Measurements from ENCODE around the gene CDKN2AIP. TPM values are rescaled to one million over a fixed set of nuclear protein-coding genes. Genes with fewer than 3 reads are reported as not detected.

The CDKN2AIP gene
- total and polyA plus RNA-seq, 2 donors from 2014 or later: 11.7 to 15.3 TPM

DNA sequence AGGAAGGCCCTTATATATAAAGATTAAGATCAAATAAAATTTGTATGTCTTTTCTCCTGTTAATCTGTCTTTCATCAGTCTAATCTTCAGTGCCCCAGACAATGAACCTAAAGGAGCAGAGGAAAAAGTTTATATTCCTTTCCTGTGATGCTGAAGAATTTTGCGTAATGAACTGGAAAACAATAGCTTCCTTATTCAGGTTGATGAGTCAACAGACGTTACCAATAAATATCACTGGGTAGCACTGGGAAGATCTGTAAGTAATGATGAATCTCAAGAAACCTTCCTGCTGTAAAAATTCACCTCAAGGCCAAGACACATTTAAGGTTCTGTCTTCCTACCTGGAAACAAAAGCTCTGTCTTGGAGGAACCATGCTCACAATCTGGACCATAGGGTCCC, 25.5 kb downstream of the CDKN2AIP start:
- DNase-seq (no peak), FAIRE-seq (no peak)
- no peak overlapping the region for H3K27ac ChIP-seq (ENCODE audit: low read depth in 2 of 2, low read length in 2 of 2)
- no peaks in the 10 kb centered on the region for H3K36me3 ChIP-seq (ENCODE audit: control insufficient read depth in 2 of 3, insufficient read depth in 3 of 3, low read length in 3 of 3)
- no peaks in the 10 kb centered on the region for H3K9me3 ChIP-seq (ENCODE audit: control insufficient read depth in 2 of 3, insufficient read depth in 1 of 3, low read length in 3 of 3)
- intact Hi-C loops (cut with DNase I): loop anchor here (10.0 kb wide), 1 partner anchor 135 kb away; no protein-coding TSS in a partner anchor
- H3K27me3 ChIP-seq (ENCODE audit: control insufficient read depth, insufficient read depth, low read length): no peaks in the 10 kb centered on the region
- H3K4me3 ChIP-seq (ENCODE audit: low read length in 3 of 3): no peak overlapping the region
- H3K9ac ChIP-seq (ENCODE audit: low read length in 3 of 3): no peak overlapping the region
- H3K4me1 ChIP-seq (ENCODE audit: control insufficient read depth in 2 of 3, insufficient read depth in 2 of 3, low read depth in 1 of 3, low read length in 3 of 3): peaks cover 0 to 6% (median 0%) of the 10 kb centered on the region in 3 donors
- TF ChIP-seq, protein P1, sequence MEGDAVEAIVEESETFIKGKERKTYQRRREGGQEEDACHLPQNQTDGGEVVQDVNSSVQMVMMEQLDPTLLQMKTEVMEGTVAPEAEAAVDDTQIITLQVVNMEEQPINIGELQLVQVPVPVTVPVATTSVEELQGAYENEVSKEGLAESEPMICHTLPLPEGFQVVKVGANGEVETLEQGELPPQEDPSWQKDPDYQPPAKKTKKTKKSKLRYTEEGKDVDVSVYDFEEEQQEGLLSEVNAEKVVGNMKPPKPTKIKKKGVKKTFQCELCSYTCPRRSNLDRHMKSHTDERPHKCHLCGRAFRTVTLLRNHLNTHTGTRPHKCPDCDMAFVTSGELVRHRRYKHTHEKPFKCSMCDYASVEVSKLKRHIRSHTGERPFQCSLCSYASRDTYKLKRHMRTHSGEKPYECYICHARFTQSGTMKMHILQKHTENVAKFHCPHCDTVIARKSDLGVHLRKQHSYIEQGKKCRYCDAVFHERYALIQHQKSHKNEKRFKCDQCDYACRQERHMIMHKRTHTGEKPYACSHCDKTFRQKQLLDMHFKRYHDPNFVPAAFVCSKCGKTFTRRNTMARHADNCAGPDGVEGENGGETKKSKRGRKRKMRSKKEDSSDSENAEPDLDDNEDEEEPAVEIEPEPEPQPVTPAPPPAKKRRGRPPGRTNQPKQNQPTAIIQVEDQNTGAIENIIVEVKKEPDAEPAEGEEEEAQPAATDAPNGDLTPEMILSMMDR (IDR thresholded peaks at IDR 0.05; ENCODE audit: borderline replicate concordance, extremely low read depth, insufficient read depth): no peak

DNA sequence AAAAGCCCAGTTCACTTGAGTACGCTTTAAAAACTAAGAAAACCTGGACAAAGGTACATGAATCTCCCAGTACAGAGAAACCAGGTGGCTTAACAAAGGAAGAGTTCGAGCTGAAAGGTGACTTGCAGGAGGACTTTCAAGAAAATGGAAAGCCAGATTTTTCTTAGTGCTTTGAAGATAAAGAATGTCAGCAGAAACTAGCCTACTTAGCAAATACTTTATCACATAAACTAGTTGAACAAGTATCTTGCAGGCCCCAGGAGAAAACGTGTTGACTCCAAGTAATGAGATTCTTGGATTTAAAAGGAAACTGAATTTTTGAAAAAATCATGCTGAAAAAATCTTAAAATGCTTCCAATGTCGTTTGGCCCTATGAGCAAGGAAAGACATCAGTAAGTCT, 26.4 kb downstream of the CDKN2AIP start:
- TF ChIP-seq, protein P1 (IDR thresholded peaks at IDR 0.05; ENCODE audit: borderline replicate concordance, extremely low read depth, insufficient read depth): no peak
- no peak for DNase-seq
- no peak for FAIRE-seq
- Histone ChIP-seq H3K4me3 (ENCODE audit: low read length in 3 of 3) (no peak overlapping the region), H3K27me3 (ENCODE audit: control insufficient read depth, insufficient read depth, low read length) (no peaks in the 10 kb centered on the region), H3K4me1 (ENCODE audit: control insufficient read depth in 2 of 3, insufficient read depth in 2 of 3, low read depth in 1 of 3, low read length in 3 of 3) (peaks cover 0 to 6% (median 0%) of the 10 kb centered on the region in 3 donors), H3K9ac (ENCODE audit: low read length in 3 of 3) (no peak overlapping the region), H3K36me3 (ENCODE audit: control insufficient read depth in 2 of 3, insufficient read depth in 3 of 3, low read length in 3 of 3) (no peaks in the 10 kb centered on the region), H3K9me3 (ENCODE audit: control insufficient read depth in 2 of 3, insufficient read depth in 1 of 3, low read length in 3 of 3) (no peaks in the 10 kb centered on the region), H3K27ac (ENCODE audit: low read depth in 2 of 2, low read length in 2 of 2) (no peak overlapping the region)
- intact Hi-C loops (cut with DNase I): loop anchor here (10.0 kb wide), 1 partner anchor 134 kb away; no protein-coding TSS in a partner anchor

DNA sequence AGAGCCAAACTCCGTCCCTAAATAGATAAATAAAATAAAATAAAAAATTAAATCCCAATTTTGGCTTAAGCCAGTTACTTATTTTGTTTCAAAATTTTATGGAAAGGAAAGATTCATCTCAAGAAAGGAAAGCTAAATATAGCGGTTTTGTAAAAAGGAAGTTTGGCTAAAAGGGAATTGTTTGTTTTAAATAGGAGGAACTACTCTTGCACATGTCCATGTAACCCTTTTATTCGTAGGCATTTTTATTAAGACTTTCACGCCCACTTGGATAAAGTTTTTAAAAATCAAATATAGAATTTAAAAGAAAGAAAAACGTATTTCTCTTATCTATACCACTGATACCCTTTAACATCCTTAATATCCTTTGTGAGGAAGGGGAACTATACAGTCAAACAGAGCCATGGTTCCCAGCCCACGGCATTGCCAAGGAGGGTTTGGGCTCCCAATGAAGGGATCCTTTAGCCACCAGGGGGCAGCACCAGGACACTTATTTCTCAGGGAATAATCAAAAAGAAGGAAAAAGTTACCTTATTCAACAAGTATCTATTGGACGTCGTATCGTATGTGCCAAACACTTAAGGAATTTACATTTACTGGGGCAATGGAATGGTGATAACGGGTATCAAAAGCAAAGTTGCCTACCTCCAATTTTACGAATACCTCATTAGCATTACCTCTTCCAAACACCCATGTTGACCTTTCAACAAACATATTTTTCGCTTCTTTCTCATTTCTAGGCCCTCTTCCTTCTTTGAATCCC, 27.7 kb downstream of the CDKN2AIP start:
- Histone ChIP-seq H3K4me3 (ENCODE audit: low read length in 3 of 3) (peak overlapping the region in 2 of 3 donors; percentile 21 to 63), H3K27ac (ENCODE audit: low read depth in 2 of 2, low read length in 2 of 2) (no peak overlapping the region), H3K27me3 (ENCODE audit: control insufficient read depth, insufficient read depth, low read length) (no peaks in the 10 kb centered on the region), H3K4me1 (ENCODE audit: control insufficient read depth in 2 of 3, insufficient read depth in 2 of 3, low read depth in 1 of 3, low read length in 3 of 3) (peaks cover 0 to 6% (median 0%) of the 10 kb centered on the region in 3 donors), H3K9ac (ENCODE audit: low read length in 3 of 3) (peak overlapping the region in 1 of 3 donors; percentile 7), H3K9me3 (ENCODE audit: control insufficient read depth in 2 of 3, insufficient read depth in 1 of 3, low read length in 3 of 3) (no peaks in the 10 kb centered on the region), H3K36me3 (ENCODE audit: control insufficient read depth in 2 of 3, insufficient read depth in 3 of 3, low read length in 3 of 3) (no peaks in the 10 kb centered on the region)
- TF ChIP-seq, protein P1 (IDR thresholded peaks at IDR 0.05; ENCODE audit: borderline replicate concordance, extremely low read depth, insufficient read depth): peak; percentile 80
- peak; percentile 71 for FAIRE-seq
- intact Hi-C loops (cut with DNase I): loop anchor here (10.0 kb wide), 1 partner anchor 133 kb away; no protein-coding TSS in a partner anchor
- DNase-seq: peak; percentile 83 to 92 (median 85)

Data from kidney (tissue), 14 donors.